Measurements from ENCODE around the gene INSRR. TPM values are rescaled to one million over a fixed set of nuclear protein-coding genes. Genes with fewer than 3 reads are reported as not detected.

The INSRR gene
- total and polyA plus RNA-seq, 2 of the 4 experiments (the other 2 are of a cell fraction), result not detected

GRCh38 chr1:156822680-156823079 lies 36.2 kb downstream of the INSRR start:
- Histone ChIP-seq H2AK9ac (replicated peaks; ENCODE audit: low read depth, low read length, poor library complexity) (no peak overlapping the region), H4K20me1 (ENCODE audit: insufficient read depth, low read length) (no peaks in the 10 kb centered on the region), H3K27ac (ENCODE audit: insufficient read depth, low read length) (no peak overlapping the region), H4K5ac (ENCODE audit: low read depth, low read length) (no peak overlapping the region), H3K4me1 (ENCODE audit: control insufficient read depth, insufficient read depth, low read length) (no peaks in the 10 kb centered on the region), H2BK15ac (ENCODE audit: low read depth, low read length) (no peak overlapping the region), H4K8ac (ENCODE audit: low read depth in 2 of 2, low read length in 2 of 2) (no peak overlapping the region), H3K4ac (ENCODE audit: low read depth, low read length) (no peak overlapping the region), H2BK5ac (ENCODE audit: low read depth, low read length, poor library complexity, severe bottlenecking) (no peak overlapping the region), H3K23ac (ENCODE audit: low read depth, low read length) (no peak overlapping the region), H3K27me3 (ENCODE audit: control insufficient read depth, insufficient read depth, low read length) (peaks cover 40% of the 10 kb centered on the region), H3K79me1 (ENCODE audit: low read depth in 1 of 2, low read length in 2 of 2) (no peaks in the 10 kb centered on the region), H2AFZ (replicated peaks; ENCODE audit: low read length, poor library complexity) (no peak overlapping the region), H3K14ac (replicated peaks; ENCODE audit: low read depth, low read length) (no peak overlapping the region), H3K9me3 (ENCODE audit: control insufficient read depth, insufficient read depth, low read length) (0 out of 2 replicates have a peak, but pooled peaks cover 2% of the 10 kb centered on the region), H2BK20ac (ENCODE audit: low read depth, low read length) (no peak overlapping the region), H2AK5ac (ENCODE audit: low read depth, low read length) (no peak overlapping the region), H2BK120ac (ENCODE audit: low read depth, low read length) (no peak overlapping the region), H3K9ac (ENCODE audit: low read depth, low read length) (no peak overlapping the region), H3K4me3 (ENCODE audit: insufficient read depth, low read depth, low read length) (no peak overlapping the region), H3K9me1 (ENCODE audit: insufficient read depth, low read length) (no peaks in the 10 kb centered on the region), H3K36me3 (ENCODE audit: control insufficient read depth, insufficient read depth, low read length) (no peaks in the 10 kb centered on the region), H3K18ac (ENCODE audit: low read depth, low read length) (no peak overlapping the region), H3K4me2 (ENCODE audit: low read depth, low read length) (no peak overlapping the region), H3K56ac (ENCODE audit: extremely low read depth, insufficient read depth, low read length) (no peak overlapping the region), H4K91ac (ENCODE audit: insufficient read depth, low read depth, low read length) (no peak overlapping the region)
- WGBS, 2 experiments (ENCODE audit: extremely low coverage in 2 of 2, insufficient read length in 1 of 2), result no CpG with 5 or more reads among the region's 1 CpG
- CTCF ChIA-PET, result interaction anchor here (0.6 to 1.4 kb wide), 4 partner anchors 9 to 17 kb away, joined by 3 to 6 read pairs (median 3); no protein-coding TSS in a partner anchor
- DNase-seq, result no peak
- BruUV-seq (replicated peaks), result no TSS peak
- POLR2A ChIA-PET (ENCODE audit: unreplicated experiment), result no interaction called here
- TF ChIP-seq SMC3 (IDR thresholded peaks at IDR 0.05; ENCODE audit: low read depth, low read length), result no peak
- no peak for TF ChIP-seq ELK1 (IDR thresholded peaks at IDR 0.05; ENCODE audit: borderline replicate concordance, low read depth, low read length)
- no peak for TF ChIP-seq MAFK (IDR thresholded peaks at IDR 0.05; ENCODE audit: low read depth, low read length)
- TF ChIP-seq CTCF (conservative IDR thresholded peaks at IDR 0.05; ENCODE audit: low read depth, low read length), result no peak
- no peak for TF ChIP-seq MXI1 (IDR thresholded peaks at IDR 0.05; ENCODE audit: borderline replicate concordance, low read depth, low read length)
- TF ChIP-seq MAZ (IDR thresholded peaks at IDR 0.05; ENCODE audit: borderline replicate concordance, low read depth, low read length), result no peak
- no peak for TF ChIP-seq RFX5 (IDR thresholded peaks at IDR 0.05; ENCODE audit: low read depth, low read length)
- TF ChIP-seq CHD1 (IDR thresholded peaks at IDR 0.05; ENCODE audit: low read depth, low read length), result no peak
- no peak for TF ChIP-seq NFE2L2 (IDR thresholded peaks at IDR 0.05; ENCODE audit: low read depth, low read length)
- TF ChIP-seq POLR2A (IDR thresholded peaks at IDR 0.05; ENCODE audit: low read depth, low read length), result no peak
- no peak for TF ChIP-seq FOS (IDR thresholded peaks at IDR 0.05; ENCODE audit: low read depth, low read length)
- TF ChIP-seq CEBPB (IDR thresholded peaks at IDR 0.05; ENCODE audit: low read depth, low read length), result no peak
- no peak for TF ChIP-seq RCOR1 (IDR thresholded peaks at IDR 0.05; ENCODE audit: insufficient replicate concordance, low read length)
- no peak for TF ChIP-seq USF2 (IDR thresholded peaks at IDR 0.05; ENCODE audit: low read depth, low read length)
- TF ChIP-seq RAD21 (IDR thresholded peaks at IDR 0.05; ENCODE audit: low read length), result no peak
- TF ChIP-seq BHLHE40 (IDR thresholded peaks at IDR 0.05; ENCODE audit: low read depth, low read length), result no peak
- intact Hi-C loops (cut with micrococcal nuclease), result no loop called here
- dilution Hi-C loops (cut with HindIII; ENCODE audit: low sequenced_read_pairs, unreplicated experiment), result no loop called here
- ATAC-seq (ENCODE audit: low read depth), result no peak
- in situ Hi-C loops (cut with MboI; ENCODE audit: low sequenced_read_pairs), result no loop called here

Data from IMR-90 (cell line).